Measurements from ENCODE around the gene GALR1.

- TF ChIP-seq, protein P1, sequence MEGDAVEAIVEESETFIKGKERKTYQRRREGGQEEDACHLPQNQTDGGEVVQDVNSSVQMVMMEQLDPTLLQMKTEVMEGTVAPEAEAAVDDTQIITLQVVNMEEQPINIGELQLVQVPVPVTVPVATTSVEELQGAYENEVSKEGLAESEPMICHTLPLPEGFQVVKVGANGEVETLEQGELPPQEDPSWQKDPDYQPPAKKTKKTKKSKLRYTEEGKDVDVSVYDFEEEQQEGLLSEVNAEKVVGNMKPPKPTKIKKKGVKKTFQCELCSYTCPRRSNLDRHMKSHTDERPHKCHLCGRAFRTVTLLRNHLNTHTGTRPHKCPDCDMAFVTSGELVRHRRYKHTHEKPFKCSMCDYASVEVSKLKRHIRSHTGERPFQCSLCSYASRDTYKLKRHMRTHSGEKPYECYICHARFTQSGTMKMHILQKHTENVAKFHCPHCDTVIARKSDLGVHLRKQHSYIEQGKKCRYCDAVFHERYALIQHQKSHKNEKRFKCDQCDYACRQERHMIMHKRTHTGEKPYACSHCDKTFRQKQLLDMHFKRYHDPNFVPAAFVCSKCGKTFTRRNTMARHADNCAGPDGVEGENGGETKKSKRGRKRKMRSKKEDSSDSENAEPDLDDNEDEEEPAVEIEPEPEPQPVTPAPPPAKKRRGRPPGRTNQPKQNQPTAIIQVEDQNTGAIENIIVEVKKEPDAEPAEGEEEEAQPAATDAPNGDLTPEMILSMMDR (IDR thresholded peaks at IDR 0.05) = no peak
- no peak for TF ChIP-seq POLR2A (IDR thresholded peaks at IDR 0.05)
These were observed 14.9 kb upstream of the GALR1 start for GRCh38 chr18:77234504-77235365.

Data from Peyer's patch (tissue), 4 donors.